ENCODE measurements around the gene NIT1.

NIT1 gene

DNA sequence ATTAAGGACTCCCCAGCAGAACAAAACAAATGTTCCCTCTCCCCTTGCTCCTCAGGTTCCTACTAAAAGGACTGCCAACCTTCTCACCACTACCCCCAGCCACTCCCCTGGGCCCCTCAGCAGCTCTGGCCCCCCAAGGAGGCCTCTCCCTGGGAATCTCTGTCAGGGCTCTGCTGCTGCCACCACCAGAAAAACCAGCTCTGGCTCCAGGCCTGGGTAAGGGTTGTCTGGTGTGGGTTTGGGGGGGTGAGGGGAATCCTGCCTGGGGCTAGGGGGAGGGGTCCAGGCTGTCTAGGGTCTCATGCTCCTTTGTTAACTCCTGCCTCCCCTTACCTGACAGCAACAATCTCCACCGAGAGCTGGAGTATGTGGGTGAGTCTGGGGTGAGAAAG is 33.3 kb upstream of the NIT1 start:
- DNase-seq: no peak

DNA sequence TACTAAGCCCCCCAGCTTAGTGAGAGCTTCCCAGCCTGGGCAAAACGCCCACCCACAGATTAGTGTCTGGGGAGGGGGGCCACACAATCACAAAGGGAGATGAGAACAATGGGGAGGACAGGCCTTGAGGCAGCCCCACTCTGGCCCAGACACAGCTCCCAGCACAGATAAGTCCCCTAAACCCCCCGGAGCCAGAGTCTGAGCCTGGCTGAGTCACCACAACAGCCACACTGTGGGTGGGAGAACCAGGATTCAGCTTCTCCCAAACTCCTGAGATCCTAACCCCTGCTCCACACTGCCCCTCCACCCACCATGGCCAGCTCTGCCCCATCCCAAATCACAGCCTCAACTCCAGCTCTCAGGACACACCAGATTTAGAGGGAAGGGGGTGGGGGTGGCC is 32.7 kb upstream of the NIT1 start:
- no peak for DNase-seq

DNA sequence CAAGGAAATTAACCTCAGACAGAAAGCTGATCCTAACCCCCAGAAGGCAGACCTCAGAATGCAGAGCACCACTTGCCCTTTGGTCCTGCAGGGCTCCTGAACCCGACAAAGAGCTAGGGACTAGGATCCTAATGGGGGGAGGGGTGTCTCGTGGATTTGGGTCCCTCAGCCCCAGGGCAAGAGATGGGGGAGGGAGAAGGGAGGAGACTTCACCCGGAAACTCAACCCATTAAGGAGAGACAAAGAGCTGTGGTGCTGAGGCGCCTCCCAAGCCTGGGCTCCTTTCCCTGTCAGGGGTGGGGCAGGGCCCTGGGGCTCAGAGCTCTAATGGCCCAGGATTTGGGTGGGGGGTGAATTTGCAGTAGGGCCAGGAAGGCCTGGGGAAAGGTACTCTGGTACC is 31.4 kb upstream of the NIT1 start:
- DNase-seq: no peak

DNA sequence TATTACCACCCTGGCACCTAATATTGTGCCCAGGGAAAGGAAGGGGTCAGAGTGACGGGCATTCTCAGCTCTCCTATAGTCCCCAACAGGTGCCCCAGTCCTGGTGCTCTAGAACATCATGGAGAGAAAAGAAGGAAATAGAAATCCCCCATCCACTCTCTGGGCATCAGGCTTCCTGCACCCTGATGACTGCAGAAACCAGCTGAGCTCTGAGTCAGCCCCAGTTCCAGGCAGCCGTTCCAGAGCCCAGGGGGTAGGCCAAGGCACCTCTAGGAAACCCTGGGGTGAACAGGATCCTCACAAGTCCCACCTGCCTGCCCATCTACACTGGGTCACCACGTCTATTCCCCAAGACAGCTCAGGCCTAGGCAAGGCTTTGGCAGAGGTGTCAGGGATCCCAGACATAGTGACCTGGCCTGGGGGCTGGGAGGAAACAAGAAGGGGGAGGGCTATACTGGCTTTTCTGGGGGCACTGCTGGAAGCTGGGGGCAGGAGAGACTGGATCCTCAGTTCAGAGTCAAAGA is 29.3 kb upstream of the NIT1 start:
- DNase-seq: no peak

DNA sequence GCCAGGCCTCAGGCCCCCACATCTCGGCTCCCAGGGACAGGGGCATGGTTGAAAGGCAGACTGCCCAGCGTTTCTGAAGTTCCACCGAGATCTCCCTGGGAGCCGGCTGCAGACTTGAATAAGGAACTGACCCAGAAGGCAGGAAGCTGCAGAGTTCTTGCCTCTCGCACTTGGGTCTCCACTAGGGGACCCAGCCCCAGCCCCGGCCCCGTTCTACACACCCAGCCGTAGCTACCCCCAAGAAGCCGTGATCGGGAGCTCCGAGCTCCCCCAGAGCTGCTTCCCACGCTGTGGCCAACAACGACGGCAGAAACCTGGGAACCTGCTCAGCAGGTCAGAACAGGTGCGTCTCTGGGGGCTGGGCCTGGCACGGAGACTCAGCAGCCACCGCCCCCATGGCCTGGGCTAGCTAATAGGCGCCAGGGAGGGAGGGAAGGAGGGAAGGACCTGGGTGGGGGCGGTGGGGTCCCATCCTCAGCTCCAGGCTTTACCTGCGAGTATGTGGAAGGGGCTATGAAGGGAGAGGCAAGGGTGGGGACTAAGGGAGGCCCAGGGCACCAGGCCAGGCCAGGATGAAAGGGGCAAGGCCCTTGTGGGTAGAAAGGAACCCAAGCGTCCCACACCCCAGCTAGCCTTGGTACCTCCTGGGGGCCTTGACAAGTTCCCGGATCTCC is 28.5 kb upstream of the NIT1 start, which contains the start of gene NECTIN4:
TSS of gene NECTIN4 (minus strand) at position 308 of the 674 bp plus-strand sequence. CDS start at position 46, 262 bp downstream.
- no peak for DNase-seq

DNA sequence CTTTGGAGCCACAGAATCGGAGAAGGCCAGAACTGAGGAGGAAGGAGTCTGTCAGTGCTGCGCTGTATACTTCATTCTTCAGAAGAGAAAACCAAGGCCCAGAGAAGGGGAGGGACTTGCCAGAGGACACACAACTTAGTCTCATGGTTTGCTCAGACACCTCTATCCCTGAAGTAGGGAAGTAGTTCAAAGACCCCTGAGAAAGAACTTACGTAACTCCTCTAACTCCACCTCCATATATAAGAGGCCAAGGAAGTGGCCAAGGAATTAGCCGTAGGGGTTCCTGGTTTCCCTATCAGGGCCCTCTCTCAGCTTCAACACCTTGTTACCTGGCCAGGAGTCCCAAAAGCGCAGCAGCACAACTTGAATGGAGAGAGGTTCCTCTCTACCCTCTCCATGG is 28.0 kb upstream of the NIT1 start:
- no peak for DNase-seq

DNA sequence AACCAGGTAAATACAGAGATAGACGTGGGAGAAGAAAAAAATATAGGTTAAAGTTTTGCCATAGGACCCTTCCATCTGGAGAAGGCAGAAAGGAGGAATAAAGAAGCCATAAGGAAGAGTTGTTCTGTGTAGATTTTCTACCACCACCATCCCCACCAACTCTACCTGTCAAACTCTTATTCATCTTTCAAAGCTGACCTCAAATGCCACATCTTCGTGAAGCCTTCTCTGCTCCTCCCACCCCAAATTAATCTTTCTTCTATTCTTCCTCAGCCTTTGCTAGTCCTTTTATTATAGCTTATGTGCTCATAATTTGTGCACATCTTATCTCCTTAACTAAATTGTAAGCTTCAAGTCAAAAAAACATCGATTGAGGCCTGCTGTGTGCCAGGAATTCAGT is 27.3 kb upstream of the NIT1 start:
- DNase-seq: no peak

DNA sequence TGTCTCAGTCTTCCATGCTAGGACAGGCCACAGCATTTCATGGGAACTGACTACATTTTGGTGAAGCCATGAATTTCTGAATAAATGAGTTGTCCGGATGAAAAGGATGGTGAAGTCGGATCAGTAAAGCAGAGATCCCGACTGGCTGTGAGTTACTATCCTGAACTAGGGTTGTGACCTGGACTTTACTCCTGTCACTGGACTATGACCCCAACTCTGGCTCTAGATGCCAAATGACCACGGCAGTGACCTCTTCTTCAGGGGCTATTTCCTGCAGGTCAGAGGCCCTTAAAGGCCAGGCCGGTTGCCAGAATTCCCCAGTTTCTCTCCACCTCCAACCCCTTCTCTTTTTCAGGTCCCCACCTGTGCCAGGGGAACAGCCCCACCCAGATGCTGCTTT is 26.8 kb upstream of the NIT1 start:
- DNase-seq: no peak

DNA sequence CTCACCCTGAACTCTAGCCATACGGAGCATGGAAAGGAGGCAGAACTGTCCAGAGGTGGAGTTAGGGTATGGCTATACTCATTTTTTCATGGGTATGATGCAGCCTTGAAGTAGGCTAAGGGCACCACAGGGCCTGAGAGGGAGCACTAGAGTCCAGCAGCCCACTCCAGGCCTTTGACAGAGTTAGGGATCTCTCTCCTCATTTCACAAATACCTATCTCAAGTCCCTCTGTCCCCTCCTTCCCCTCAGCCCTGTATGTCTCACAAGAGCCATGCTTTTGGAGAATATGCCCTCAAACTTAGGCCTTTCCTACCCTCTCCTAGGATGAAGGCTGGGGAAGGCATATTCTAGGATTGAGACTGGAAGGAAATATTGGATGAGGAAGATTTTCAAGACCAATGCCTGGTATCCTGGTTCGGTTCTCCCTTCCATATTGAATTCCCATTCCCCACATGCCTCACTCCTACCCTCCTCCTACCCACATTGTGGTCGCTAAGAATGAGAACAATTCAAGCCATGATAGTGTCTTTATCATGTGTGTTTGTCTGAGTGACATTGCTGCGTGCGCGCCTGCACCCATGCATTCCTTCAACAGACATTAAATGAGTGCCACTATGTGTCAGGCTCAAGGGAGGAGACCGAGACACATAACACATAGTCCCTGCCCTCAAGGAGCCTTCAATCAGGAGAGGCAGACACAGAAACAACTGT is 26.0 kb upstream of the NIT1 start:
- no peak for DNase-seq

DNA sequence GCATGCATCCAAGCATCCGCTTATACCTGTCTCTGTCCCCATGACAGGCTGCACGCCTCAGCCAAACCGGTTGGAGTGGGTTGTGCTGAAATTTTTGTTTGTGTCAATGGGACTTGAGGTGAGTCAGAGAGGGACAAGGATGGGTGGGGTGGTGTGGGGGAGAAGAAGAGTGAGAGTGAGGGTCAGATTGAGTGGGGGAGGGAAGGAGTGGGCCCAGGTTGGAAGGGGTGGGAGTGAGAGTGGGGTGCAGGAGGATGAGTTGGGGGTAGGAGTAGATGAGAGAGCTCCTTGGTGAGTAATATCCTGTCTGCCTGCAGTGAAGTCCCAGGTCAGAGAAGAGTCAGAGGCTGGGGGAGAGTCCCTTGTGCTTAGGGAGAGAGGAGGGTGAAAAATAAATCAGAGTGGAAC is 25.3 kb upstream of the NIT1 start:
- peak; percentile 37 for DNase-seq

DNA sequence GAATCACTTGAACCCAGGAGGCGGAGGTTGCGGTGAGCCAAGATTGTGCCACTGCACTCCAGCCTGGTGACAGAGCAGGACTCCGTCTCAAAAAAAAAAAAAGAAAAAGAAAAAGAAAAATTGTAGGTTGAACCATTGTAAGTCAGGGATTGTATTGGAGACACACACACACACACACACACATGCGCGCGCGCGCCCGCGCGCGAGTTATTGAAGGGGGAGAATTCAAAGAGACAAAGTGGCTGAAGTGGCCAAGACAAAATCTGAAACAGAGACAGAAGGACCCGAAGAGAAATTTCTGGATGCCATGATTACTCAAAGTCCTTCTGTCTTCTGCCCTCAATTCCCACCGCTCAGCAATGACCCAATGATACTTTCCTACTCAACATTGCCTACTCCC is 23.4 kb upstream of the NIT1 start:
- DNase-seq: no peak

DNA sequence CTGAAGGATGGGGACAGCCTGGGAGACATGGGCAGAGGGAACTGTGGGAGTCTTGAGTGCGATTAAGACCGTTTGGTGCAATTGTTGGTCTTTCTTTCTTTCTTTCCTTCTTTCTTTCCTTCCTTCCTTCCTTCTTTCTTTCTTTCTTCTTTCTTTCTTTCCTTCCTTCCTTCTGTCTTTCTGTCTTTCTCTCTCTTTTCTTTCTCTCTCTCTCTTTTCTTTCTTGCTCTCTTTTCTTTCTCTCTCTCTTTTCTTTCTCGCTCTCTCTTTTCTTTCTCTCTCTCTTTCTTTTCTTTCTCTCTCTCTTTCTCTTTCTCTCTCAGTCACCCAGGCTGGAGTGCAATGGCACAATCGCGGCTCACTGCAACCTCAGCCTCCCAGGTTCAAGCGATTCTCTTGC is 22.7 kb upstream of the NIT1 start:
- DNase-seq: no peak

DNA sequence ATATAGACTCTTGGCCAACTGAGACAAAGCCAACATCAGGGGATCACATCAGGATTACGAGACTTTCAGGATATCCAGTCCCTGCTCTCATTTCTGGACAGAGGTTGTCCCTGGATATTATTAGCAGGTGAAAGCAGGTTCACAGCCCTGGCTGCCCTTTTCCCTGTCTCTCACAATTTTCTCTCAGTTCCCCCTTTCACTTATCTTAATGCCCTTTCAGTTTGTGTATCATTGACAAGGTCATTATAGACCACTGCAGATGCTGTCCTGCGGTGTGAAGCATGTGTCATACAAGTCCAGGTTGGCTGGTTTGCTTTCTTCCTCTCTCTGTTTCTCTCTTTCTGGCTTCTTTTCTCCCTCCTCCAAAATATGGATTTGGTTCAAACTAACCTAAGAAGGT is 21.9 kb upstream of the NIT1 start:
- DNase-seq: no peak

DNA sequence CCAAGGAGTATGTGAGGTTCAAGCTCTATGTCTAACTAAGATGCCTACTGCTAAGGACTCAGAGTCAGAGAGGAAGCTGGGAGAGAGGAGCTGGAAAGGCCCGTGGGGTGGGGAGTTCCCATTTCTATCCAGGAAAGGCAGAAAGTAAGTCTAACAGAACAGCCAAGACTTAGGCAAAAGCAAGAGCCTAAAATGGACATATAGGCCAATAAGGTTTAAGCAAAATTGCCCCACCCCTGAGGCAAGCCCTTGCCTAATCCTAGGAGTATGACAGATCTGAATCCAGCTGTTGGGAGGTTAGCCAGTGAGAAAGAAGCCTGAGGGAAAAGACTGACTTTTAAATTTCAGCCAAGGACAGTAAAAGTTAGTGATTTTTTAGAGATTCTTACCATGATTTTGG is 21.4 kb upstream of the NIT1 start:
- DNase-seq: no peak

DNA sequence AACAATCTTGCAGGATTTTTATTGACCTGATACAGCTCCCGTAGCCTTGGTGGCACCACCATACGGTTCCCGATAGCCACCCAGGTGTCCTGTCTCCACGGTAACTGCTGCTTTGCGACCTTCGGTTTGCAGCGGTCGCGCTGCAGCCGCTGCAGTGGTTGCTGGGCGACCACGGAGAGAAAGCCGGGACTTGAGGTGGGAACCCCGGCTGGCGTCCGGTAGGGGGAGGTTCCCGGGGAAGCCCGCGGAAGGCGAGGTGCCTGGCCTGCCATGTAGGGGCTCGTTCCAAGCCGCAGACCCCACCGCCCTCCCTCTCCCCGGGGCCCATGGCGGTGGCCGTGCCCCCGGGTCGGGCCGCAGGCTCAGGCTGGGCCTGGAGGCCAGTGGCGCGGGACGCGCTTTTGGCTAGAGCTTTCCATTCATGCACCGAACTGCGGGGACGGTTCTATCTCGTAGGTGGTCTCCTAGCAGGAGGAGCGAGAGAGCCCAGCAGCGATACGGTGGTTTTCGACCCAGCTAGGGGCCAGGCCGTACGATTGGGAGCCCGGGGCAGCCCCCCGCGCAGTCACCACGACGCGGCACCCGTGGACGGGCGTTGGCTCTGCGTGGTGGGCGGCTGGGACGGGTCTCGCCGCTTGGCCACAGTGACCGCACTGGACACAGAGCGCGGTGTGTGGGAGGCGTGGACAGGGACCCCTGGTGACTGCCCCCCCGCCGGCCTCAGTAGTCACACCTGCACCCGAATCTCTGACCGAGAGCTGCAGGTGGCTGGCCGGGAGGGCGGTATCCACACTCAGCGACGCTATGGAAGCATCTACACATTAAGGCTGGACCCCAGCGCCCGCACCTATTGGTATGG is 19.5 kb upstream of the NIT1 start, which contains the start of gene KLHDC9:
TSS of gene KLHDC9 (plus strand) at position 152 of the 859 bp plus-strand sequence. CDS start at position 327, 175 bp downstream.
- DNase-seq: peak; percentile 42

DNA sequence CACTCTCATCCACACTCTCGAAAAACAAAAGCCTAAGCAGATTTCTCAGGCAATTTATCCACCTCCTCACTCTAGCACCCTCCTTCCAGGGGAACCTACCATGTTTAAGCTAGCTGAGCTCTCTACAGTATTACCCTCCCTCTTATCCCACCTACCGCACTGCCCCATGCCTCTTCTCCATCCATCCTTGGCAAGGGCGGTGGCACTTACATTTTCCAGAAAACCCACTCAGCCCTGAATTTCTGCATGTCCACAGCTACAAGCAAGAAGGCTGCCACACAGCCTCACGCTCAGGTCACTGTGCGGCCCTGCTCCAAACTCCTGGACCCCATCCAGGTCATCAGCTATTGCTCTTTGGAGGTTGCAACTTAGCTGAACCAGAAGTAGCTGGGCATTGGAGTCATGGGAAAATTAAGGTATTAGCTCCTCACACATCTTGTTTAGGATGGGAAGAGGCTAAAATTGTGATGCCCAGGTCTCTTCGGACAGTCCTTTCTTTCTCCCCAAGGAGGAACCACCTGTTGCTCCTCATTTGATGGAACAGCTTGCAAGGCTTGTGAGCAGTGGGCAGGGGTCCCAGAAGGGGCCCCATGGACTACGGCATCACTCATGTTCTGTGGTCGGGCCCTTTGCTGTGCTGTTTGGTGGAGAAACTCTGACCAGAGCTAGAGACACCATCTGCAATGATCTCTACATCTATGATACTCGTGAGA is 18.7 kb upstream of the NIT1 start:
- no peak for DNase-seq

DNA sequence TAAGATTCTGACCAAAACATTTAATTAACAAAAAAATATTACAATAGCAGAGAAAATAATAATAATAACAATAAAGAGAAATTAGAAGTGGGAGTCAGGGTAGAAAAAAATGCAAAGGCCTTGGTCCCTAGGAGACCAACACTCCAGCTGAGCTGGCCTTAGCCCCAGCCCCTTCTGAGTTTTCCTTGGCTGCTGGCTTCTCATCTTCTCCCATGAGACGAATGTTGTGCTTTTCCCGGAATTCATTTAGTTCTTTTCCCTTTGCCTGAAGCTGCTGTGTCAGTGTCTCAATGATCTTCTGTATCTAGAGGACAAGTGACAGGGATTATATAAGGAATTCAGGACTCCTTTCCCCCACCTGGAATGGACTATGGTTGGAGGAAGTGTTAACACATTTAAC is 17.3 kb upstream of the NIT1 start:
- DNase-seq: no peak

DNA sequence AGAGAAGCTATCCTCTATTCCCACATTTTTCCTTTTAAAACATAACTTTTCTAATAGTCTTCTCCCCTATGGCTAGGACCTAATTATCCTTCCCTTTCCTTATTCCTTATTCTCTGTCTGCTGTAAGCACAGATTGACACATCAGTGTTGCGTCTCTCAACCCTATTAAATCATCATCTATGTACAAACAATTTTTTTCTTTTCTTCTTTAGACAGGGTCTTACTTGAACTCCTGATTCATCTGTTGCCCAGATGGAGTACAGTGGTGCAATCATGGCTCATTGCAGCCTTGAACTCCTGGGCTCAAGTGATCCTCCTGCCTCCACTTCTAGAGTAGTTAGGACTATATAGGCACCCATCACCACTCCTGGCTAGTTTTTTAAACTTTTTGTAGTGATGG is 11.5 kb upstream of the NIT1 start:
- no peak for DNase-seq

DNA sequence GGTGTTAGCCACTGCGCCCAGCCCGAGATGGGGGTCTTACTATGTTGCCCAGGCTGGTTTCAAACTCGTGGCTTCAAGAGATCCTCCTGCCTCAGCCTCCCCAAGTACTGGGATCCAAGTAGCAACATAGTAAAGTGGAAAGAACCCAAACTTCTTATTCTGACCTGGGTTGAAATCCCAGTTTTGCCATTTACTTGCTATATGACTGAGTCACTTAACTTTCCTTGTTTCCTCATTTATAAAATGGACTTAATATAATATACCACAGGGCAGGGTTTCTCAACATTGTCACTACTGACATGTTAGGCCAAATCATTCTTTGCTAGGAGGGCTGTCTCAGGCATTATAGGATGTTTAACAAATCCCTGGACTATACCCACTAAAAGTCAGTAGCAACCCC is 6.8 kb upstream of the NIT1 start:
- DNase-seq: no peak

DNA sequence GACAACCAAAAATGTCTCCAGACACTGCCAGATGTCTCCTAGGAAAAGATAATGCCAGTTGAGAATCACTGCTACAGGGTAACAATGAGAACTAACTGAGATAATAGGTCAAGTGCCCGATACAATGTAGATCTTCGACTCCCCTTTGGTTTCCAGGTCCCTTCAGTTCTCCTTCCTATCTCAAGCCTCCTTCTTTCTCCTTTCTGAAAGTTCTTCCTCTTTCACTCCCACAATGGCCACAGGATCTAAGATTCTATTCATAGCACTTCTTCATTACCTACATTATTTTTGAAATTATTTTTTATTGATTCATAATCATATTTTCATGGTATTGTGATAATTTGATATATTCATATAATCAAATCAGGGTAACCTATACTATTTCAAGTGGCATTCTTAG is 6.4 kb upstream of the NIT1 start:
- no peak for DNase-seq

DNA sequence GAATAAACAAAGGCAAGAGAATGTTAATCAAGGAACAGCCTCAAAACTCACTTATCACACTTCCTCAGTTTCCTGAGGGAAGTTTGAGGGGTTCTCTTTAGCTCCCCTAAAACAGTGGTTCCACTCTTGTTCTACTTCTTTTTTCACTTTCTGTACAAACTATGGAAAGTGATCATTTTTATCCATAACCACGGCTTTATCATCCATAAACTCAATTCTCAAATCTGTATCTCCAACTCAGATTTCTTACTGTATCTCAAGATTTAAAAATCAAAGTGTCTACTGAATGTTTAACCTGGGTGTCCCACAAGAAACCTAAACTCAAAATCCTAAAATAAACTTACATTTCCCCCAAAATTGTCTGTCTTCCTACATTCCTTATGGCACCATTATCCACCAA is 4.0 kb upstream of the NIT1 start:
- no peak for DNase-seq

DNA sequence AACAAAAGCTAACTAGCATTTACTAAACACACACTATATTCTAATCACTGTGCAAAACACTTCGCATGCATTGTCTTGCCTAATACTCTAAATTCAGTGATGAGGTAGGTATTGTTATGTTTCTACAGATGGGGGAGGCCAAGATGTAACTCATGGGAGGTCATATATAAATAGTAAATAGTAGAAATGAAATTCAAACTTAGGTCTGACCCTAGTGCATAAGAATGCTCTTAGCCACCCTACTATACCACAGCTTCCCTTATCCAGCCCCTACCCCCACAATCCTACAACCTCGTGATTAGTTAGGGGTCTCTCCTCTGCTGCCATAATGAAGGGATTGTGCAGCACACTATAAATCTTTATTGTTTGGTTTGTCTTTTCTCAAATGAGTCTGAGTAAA is 3.3 kb upstream of the NIT1 start:
- no peak for DNase-seq
